Esophagus squamous epithelium (tissue), 5 donors: ENCODE results near the gene UBQLN4. TPM values are rescaled to one million over a fixed set of nuclear protein-coding genes. Genes with fewer than 3 reads are reported as not detected.
"Not testable (repeated sequence)": the region's sequence is repeated elsewhere in the genome, so short reads cannot be mapped to it uniquely, and the experiment has no call there.

Source experiments
- DNase-seq: peaks from one replicate; lab custom pipeline; 2025; lab: John Stamatoyannopoulos, UW
- H3K27ac ChIP-seq, 4 donors: fragments of 200-600 bp; sonication (generic); one replicate each; pipeline ENCODE4 v1.5.1; 2016 to 2019; ENCODE audit warnings: mild to moderate bottlenecking in 1 of 4
- H3K27me3 ChIP-seq, 4 donors: fragments of 200-600 bp; sonication (generic); 1 replicate in 3 of 4; 2 replicates in 1 of 4; pipeline versions ENCODE4 v1.5.1 to v1.6.0; 2017 to 2021; ENCODE audit warnings: antibody characterized with exemption in 1 of 4
- H3K36me3 ChIP-seq, 3 donors: fragments of 200-600 bp; sonication (generic); one replicate each; pipeline ENCODE4 v1.5.1; 2016 to 2019
- H3K4me1 ChIP-seq, 3 donors: fragments of 200-600 bp; sonication (generic); one replicate each; pipeline ENCODE4 v1.5.1; 2017 to 2019
- H3K4me3 ChIP-seq, 4 donors: fragments of 200-600 bp; sonication (generic); 1 replicate in 3 of 4; 2 replicates in 1 of 4; pipeline ENCODE4 v1.5.1; 2016 to 2019; ENCODE audit warnings: mild to moderate bottlenecking in 2 of 4, moderate library complexity in 1 of 4
- H3K9me3 ChIP-seq, 3 donors: fragments of 200-600 bp; sonication (generic); one replicate each; pipeline ENCODE4 v1.5.1; 2016 to 2019
- POLR2A ChIP-seq, 4 donors: fragments of 450-650 bp; IDR thresholded peaks; one replicate each; pipeline ENCODE4 v1.6.1; 2017; ENCODE audit warnings: antibody characterized with exemption in 4 of 4, mild to moderate bottlenecking in 4 of 4, moderate library complexity in 3 of 4
- WGBS, 2 donors: methylation state at CpG; one replicate each; pipeline ENCODE4 v1.1.5; 2018; 5-methylcytosine and 5-hydroxymethylcytosine counted together
- intact Hi-C: fragments of 100-400 bp; cut with DNase I; formaldehyde crosslinking; loops from one replicate; pipeline ENCODE4 v1.15.0; 2022
- total RNA-seq, 4 donors: library from RNA; depleted of rRNA; stranded (reverse); fragments of >200 nt; gene quantifications; one replicate each; pipeline ENCODE4 v1.1.0, GENCODE V29; 2016
- TF ChIP-seq, protein P1 (sequence below), 6 experiments: fragments of 450-650 bp in 4 of 6; fragments of 200-600 bp in 2 of 6; sonication (generic) in 2 of 6; IDR thresholded peaks; one replicate each; pipeline ENCODE4 v1.5.1; 2016 to 2019; ENCODE audit warnings: antibody characterized with exemption in 6 of 6, mild to moderate bottlenecking in 4 of 6, moderate library complexity in 4 of 6
- donor health status: DM: yes; HTN: yes; CAD: no.

The UBQLN4 gene
- total RNA-seq, 4 donors from 2014 or later = 19.7 to 32.7 (median 25.5) TPM

DNA sequence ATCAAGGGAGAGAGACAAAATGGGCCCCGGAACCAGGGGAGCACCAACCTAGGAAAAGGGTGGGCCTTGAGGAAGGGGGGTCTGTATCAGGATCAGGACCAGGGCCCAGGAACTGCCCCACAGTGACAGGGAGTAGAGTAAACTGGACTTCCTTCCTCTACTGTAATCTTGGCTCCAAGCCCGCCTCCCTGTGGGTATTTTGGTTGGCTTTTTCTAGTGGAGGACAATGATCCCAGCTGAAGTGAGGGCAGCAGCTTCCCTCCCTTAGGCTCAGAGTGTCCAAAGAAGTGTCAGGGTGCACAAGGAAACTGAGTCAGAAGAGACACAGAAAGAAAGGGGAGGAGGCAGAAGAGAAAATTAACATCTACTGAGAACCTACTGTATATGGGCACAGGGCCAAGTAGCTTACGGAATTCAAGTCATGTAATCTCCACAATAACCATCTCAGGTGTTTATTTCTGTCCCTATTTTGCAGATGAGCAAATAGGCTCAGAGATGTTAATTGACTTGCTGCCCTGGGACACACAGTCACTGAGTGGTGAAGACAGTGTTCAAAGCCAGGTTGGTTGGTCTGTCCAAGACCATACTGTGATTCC is 4.8 kb downstream of the UBQLN4 start:
- no peak for DNase-seq
- peaks cover 0 to 16% (median 0%) of the 10 kb centered on the region in 3 donors for H3K4me1 ChIP-seq
- 74 to 100% methylated on average over 1 to 2 of the region's 3 CpGs for WGBS, 2 donors
- peaks cover 0 to 73% (median 3%) of the 10 kb centered on the region in 3 donors for H3K36me3 ChIP-seq
- intact Hi-C loops = no loop called here
- H3K27me3 ChIP-seq = no peaks in the 10 kb centered on the region
- TF ChIP-seq POLR2A (IDR thresholded peaks at IDR 0.05) = no peak
- TF ChIP-seq, protein P1, sequence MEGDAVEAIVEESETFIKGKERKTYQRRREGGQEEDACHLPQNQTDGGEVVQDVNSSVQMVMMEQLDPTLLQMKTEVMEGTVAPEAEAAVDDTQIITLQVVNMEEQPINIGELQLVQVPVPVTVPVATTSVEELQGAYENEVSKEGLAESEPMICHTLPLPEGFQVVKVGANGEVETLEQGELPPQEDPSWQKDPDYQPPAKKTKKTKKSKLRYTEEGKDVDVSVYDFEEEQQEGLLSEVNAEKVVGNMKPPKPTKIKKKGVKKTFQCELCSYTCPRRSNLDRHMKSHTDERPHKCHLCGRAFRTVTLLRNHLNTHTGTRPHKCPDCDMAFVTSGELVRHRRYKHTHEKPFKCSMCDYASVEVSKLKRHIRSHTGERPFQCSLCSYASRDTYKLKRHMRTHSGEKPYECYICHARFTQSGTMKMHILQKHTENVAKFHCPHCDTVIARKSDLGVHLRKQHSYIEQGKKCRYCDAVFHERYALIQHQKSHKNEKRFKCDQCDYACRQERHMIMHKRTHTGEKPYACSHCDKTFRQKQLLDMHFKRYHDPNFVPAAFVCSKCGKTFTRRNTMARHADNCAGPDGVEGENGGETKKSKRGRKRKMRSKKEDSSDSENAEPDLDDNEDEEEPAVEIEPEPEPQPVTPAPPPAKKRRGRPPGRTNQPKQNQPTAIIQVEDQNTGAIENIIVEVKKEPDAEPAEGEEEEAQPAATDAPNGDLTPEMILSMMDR (IDR thresholded peaks at IDR 0.05) = no peak
- no peaks in the 10 kb centered on the region for H3K9me3 ChIP-seq
- H3K4me3 ChIP-seq = no peak overlapping the region
- no peak overlapping the region for H3K27ac ChIP-seq

GRCh38 chr1:156045076-156045475 is 8.5 kb downstream of the UBQLN4 start:
- H3K36me3 ChIP-seq = peaks cover 11 to 98% (median 11%) of the 10 kb centered on the region in 3 donors
- no peak overlapping the region for H3K27ac ChIP-seq
- TF ChIP-seq, protein P1 (IDR thresholded peaks at IDR 0.05) = no peak
- TF ChIP-seq POLR2A (IDR thresholded peaks at IDR 0.05) = no peak
- no peak for DNase-seq
- no peak overlapping the region for H3K4me3 ChIP-seq
- no peaks in the 10 kb centered on the region for H3K9me3 ChIP-seq
- whole genome bisulfite sequencing, 2 donors = 79 to 90% methylated on average over 4 of the region's 4 CpGs
- peaks cover 0 to 4% (median 0%) of the 10 kb centered on the region in 3 donors for H3K4me1 ChIP-seq
- intact Hi-C loops = no loop called here
- no peaks in the 10 kb centered on the region for H3K27me3 ChIP-seq

DNA sequence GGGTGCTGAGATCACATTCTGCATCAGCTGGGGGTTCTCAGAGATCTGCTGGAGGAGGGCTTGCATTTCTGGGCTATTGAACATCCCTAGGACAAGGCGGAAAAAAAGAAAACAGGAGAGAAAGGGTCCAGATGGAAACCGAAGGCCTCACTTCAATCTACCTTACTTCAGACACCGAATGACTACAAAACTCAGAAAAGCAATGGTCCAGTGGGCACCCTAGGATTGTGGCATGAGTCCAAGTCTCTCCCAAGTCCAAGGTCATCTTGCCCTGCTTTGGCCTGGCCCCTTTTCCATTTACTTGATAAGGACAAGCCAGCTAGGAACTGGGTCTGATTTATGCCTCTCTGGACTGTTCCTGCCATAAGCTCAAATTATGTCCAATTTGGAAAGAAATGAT is 10.8 kb downstream of the UBQLN4 start:
- no peak overlapping the region for H3K4me3 ChIP-seq
- 87 to 88% methylated on average over 3 of the region's 3 CpGs for WGBS, 2 donors
- H3K36me3 ChIP-seq = peaks cover 11 to 98% (median 16%) of the 10 kb centered on the region in 3 donors
- TF ChIP-seq, protein P1 (IDR thresholded peaks at IDR 0.05) = no peak
- no peak for TF ChIP-seq POLR2A (IDR thresholded peaks at IDR 0.05)
- peaks cover 0 to 4% (median 0%) of the 10 kb centered on the region in 3 donors for H3K4me1 ChIP-seq
- H3K27me3 ChIP-seq = no peaks in the 10 kb centered on the region
- DNase-seq = no peak
- H3K9me3 ChIP-seq = no peaks in the 10 kb centered on the region
- no peak overlapping the region for H3K27ac ChIP-seq
- intact Hi-C loops = no loop called here

DNA sequence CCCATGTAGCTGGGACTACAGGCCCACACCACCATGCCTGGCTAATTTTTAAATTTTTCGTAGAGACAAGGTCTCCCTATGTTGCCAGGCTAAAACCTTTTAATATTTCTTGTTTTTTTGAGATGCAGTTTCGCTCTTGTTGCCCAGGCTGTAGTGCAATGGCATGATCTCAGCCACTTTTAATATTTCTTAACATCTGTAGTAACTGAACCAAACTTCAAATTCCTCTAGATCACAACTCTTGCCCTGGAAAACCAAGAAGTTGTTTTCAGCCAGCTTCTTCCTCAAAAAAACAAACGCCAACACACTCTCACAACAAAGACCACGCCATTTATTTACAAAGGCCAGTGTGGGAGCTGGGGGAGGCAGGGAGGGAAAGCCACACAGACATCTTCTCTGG is 18.6 kb downstream of the UBQLN4 start:
- WGBS, 2 donors = 87 to 93% methylated on average over 4 of the region's 4 CpGs
- H3K27me3 ChIP-seq, H3K9me3 ChIP-seq, DNase-seq, H3K27ac ChIP-seq, intact Hi-C loops, H3K4me1 ChIP-seq, H3K4me3 ChIP-seq: not testable (repeated sequence)
- peaks cover 0 to 42% (median 16%) of the 10 kb centered on the region in 3 donors for H3K36me3 ChIP-seq

- intact Hi-C loops = no loop called here
- Histone ChIP-seq H3K9me3 (no peaks in the 10 kb centered on the region), H3K27me3 (no peaks in the 10 kb centered on the region), H3K4me1 (no peaks in the 10 kb centered on the region), H3K36me3 (peaks cover 0 to 23% (median 13%) of the 10 kb centered on the region in 3 donors), H3K27ac (no peak overlapping the region), H3K4me3 (no peak overlapping the region)
- 53% methylated on average over 6 of the region's 6 CpGs for WGBS, 2 donors
- TF ChIP-seq, protein P1 (IDR thresholded peaks at IDR 0.05) = no peak
- TF ChIP-seq POLR2A (IDR thresholded peaks at IDR 0.05) = no peak
- no peak for DNase-seq
These were observed 20.6 kb downstream of the UBQLN4 start for GRCh38 chr1:156033011-156033410.
